ENCODE data around the gene NYNRIN.

The NYNRIN gene

GRCh38 chr14:24430682-24431568, 32.1 kb downstream of the NYNRIN start:
- Histone ChIP-seq H3K9me3 (ENCODE audit: control insufficient read depth, low read length) (no peaks in the 10 kb centered on the region), H3K36me3 (ENCODE audit: control insufficient read depth, insufficient read depth, low read length, severe bottlenecking) (peaks cover 22% of the 10 kb centered on the region), H3K9ac (ENCODE audit: low read length) (peak overlapping the region; percentile 96), H3K4me3 (ENCODE audit: low read length) (peak overlapping the region; percentile 95), H3K4me1 (ENCODE audit: control insufficient read depth, insufficient read depth, low read length) (peaks cover 47% of the 10 kb centered on the region), H3K27me3 (replicated peaks; ENCODE audit: control insufficient read depth, insufficient read depth, low read length) (no peaks in the 10 kb centered on the region)
- DNase-seq (ENCODE audit: low read depth): peak; percentile 77

- H3K9ac ChIP-seq (ENCODE audit: low read length): peak overlapping the region; percentile 96
- DNase-seq (ENCODE audit: low read depth): peak; percentile 97
- H3K4me1 ChIP-seq (ENCODE audit: control insufficient read depth, insufficient read depth, low read length): peaks cover 50% of the 10 kb centered on the region
- peaks cover 29% of the 10 kb centered on the region for H3K36me3 ChIP-seq (ENCODE audit: control insufficient read depth, insufficient read depth, low read length, severe bottlenecking)
- no peaks in the 10 kb centered on the region for H3K9me3 ChIP-seq (ENCODE audit: control insufficient read depth, low read length)
- H3K27me3 ChIP-seq (replicated peaks; ENCODE audit: control insufficient read depth, insufficient read depth, low read length): no peaks in the 10 kb centered on the region
- H3K4me3 ChIP-seq (ENCODE audit: low read length): peak overlapping the region; percentile 95
Observed at GRCh38 chr14:24431569-24432258, 32.9 kb downstream of the NYNRIN start.

- Histone ChIP-seq H3K36me3 (ENCODE audit: control insufficient read depth, insufficient read depth, low read length, severe bottlenecking) (peaks cover 36% of the 10 kb centered on the region), H3K27me3 (replicated peaks; ENCODE audit: control insufficient read depth, insufficient read depth, low read length) (no peaks in the 10 kb centered on the region), H3K4me3 (ENCODE audit: low read length) (peak overlapping the region; percentile 95), H3K9ac (ENCODE audit: low read length) (peak overlapping the region; percentile 96), H3K4me1 (ENCODE audit: control insufficient read depth, insufficient read depth, low read length) (peaks cover 56% of the 10 kb centered on the region), H3K9me3 (ENCODE audit: control insufficient read depth, low read length) (no peaks in the 10 kb centered on the region)
- DNase-seq (ENCODE audit: low read depth): no peak
Observed at GRCh38 chr14:24432259-24433131, 33.7 kb downstream of the NYNRIN start.

- Histone ChIP-seq H3K36me3 (ENCODE audit: control insufficient read depth, insufficient read depth, low read length, severe bottlenecking) (peaks cover 51% of the 10 kb centered on the region), H3K27me3 (replicated peaks; ENCODE audit: control insufficient read depth, insufficient read depth, low read length) (no peaks in the 10 kb centered on the region), H3K9me3 (ENCODE audit: control insufficient read depth, low read length) (no peaks in the 10 kb centered on the region), H3K4me1 (ENCODE audit: control insufficient read depth, insufficient read depth, low read length) (peaks cover 54% of the 10 kb centered on the region), H3K4me3 (ENCODE audit: low read length) (no peak overlapping the region), H3K9ac (ENCODE audit: low read length) (no peak overlapping the region)
- DNase-seq (ENCODE audit: low read depth): no peak
Observed at GRCh38 chr14:24434036-24434435, 35.2 kb downstream of the NYNRIN start.

GRCh38 chr14:24434676-24435075, 35.9 kb downstream of the NYNRIN start:
- Histone ChIP-seq H3K4me1 (ENCODE audit: control insufficient read depth, insufficient read depth, low read length) (peaks cover 50% of the 10 kb centered on the region), H3K36me3 (ENCODE audit: control insufficient read depth, insufficient read depth, low read length, severe bottlenecking) (peaks cover 58% of the 10 kb centered on the region)

GRCh38 chr14:24435192-24435810, 36.5 kb downstream of the NYNRIN start:
- peaks cover 56% of the 10 kb centered on the region for H3K4me1 ChIP-seq (ENCODE audit: control insufficient read depth, insufficient read depth, low read length)
- H3K4me3 ChIP-seq (ENCODE audit: low read length): no peak overlapping the region
- H3K36me3 ChIP-seq (ENCODE audit: control insufficient read depth, insufficient read depth, low read length, severe bottlenecking): peaks cover 64% of the 10 kb centered on the region
- H3K27me3 ChIP-seq (replicated peaks; ENCODE audit: control insufficient read depth, insufficient read depth, low read length): no peaks in the 10 kb centered on the region
- H3K9ac ChIP-seq (ENCODE audit: low read length): peak overlapping the region; percentile 53
- no peak for DNase-seq (ENCODE audit: low read depth)
- H3K9me3 ChIP-seq (ENCODE audit: control insufficient read depth, low read length): no peaks in the 10 kb centered on the region

More at GRCh38 chr14:24434676-24435075, 35.9 kb downstream of the NYNRIN start:
- no peak overlapping the region for H3K4me3 ChIP-seq (ENCODE audit: low read length)
- H3K9ac ChIP-seq (ENCODE audit: low read length): peak overlapping the region; percentile 53
- DNase-seq (ENCODE audit: low read depth): no peak
- H3K27me3 ChIP-seq (replicated peaks; ENCODE audit: control insufficient read depth, insufficient read depth, low read length): no peaks in the 10 kb centered on the region
- H3K9me3 ChIP-seq (ENCODE audit: control insufficient read depth, low read length): no peaks in the 10 kb centered on the region

GRCh38 chr14:24435998-24436354, 37.2 kb downstream of the NYNRIN start:
- Histone ChIP-seq H3K9me3 (ENCODE audit: control insufficient read depth, low read length) (no peaks in the 10 kb centered on the region), H3K9ac (ENCODE audit: low read length) (peak overlapping the region; percentile 57), H3K27me3 (replicated peaks; ENCODE audit: control insufficient read depth, insufficient read depth, low read length) (no peaks in the 10 kb centered on the region), H3K36me3 (ENCODE audit: control insufficient read depth, insufficient read depth, low read length, severe bottlenecking) (peaks cover 71% of the 10 kb centered on the region), H3K4me1 (ENCODE audit: control insufficient read depth, insufficient read depth, low read length) (peaks cover 61% of the 10 kb centered on the region), H3K4me3 (ENCODE audit: low read length) (no peak overlapping the region)
- no peak for DNase-seq (ENCODE audit: low read depth)

GRCh38 chr14:24436355-24437019, 37.7 kb downstream of the NYNRIN start:
- peak; percentile 84 for DNase-seq (ENCODE audit: low read depth)
- H3K4me1 ChIP-seq (ENCODE audit: control insufficient read depth, insufficient read depth, low read length): peaks cover 61% of the 10 kb centered on the region
- no peaks in the 10 kb centered on the region for H3K27me3 ChIP-seq (replicated peaks; ENCODE audit: control insufficient read depth, insufficient read depth, low read length)
- H3K9ac ChIP-seq (ENCODE audit: low read length): peak overlapping the region; percentile 59
- H3K9me3 ChIP-seq (ENCODE audit: control insufficient read depth, low read length): no peaks in the 10 kb centered on the region
- no peak overlapping the region for H3K4me3 ChIP-seq (ENCODE audit: low read length)
- H3K36me3 ChIP-seq (ENCODE audit: control insufficient read depth, insufficient read depth, low read length, severe bottlenecking): peaks cover 75% of the 10 kb centered on the region

GRCh38 chr14:24437020-24437735, 38.4 kb downstream of the NYNRIN start:
- Histone ChIP-seq H3K4me3 (ENCODE audit: low read length) (no peak overlapping the region), H3K4me1 (ENCODE audit: control insufficient read depth, insufficient read depth, low read length) (peaks cover 61% of the 10 kb centered on the region), H3K36me3 (ENCODE audit: control insufficient read depth, insufficient read depth, low read length, severe bottlenecking) (peaks cover 75% of the 10 kb centered on the region), H3K9me3 (ENCODE audit: control insufficient read depth, low read length) (no peaks in the 10 kb centered on the region), H3K9ac (ENCODE audit: low read length) (peak overlapping the region; percentile 59), H3K27me3 (replicated peaks; ENCODE audit: control insufficient read depth, insufficient read depth, low read length) (no peaks in the 10 kb centered on the region)
- no peak for DNase-seq (ENCODE audit: low read depth)

GRCh38 chr14:24437736-24438067, 38.9 kb downstream of the NYNRIN start:
- H3K27me3 ChIP-seq (replicated peaks; ENCODE audit: control insufficient read depth, insufficient read depth, low read length): no peaks in the 10 kb centered on the region
- peaks cover 55% of the 10 kb centered on the region for H3K4me1 ChIP-seq (ENCODE audit: control insufficient read depth, insufficient read depth, low read length)
- peaks cover 71% of the 10 kb centered on the region for H3K36me3 ChIP-seq (ENCODE audit: control insufficient read depth, insufficient read depth, low read length, severe bottlenecking)
- no peak overlapping the region for H3K4me3 ChIP-seq (ENCODE audit: low read length)
- H3K9ac ChIP-seq (ENCODE audit: low read length): peak overlapping the region; percentile 59
- H3K9me3 ChIP-seq (ENCODE audit: control insufficient read depth, low read length): no peaks in the 10 kb centered on the region
- no peak for DNase-seq (ENCODE audit: low read depth)
